CD4-positive, alpha-beta memory T cell (primary cell): ENCODE results near the gene MSRB3. TPM values are rescaled to one million over a fixed set of nuclear protein-coding genes. Genes with fewer than 3 reads are reported as not detected.
"Not testable (repeated sequence)": the region's sequence is repeated elsewhere in the genome, so short reads cannot be mapped to it uniquely, and the experiment has no call there.

ENCODE experiments used
- CTCF ChIA-PET: fragments of 350-600 bp; sonication (Branson Sonifier 250); formaldehyde crosslinking; loops from one replicate; lab custom pipeline; 2021; ENCODE audit warnings: inconsistent platforms; ENCODE audit not compliant: partially characterized antibody; lab: Charles Lee
- POLR2A ChIA-PET: fragments of 350-600 bp; sonication (Branson Sonifier 250); formaldehyde crosslinking; loops from one replicate; lab custom pipeline; 2021; ENCODE audit not compliant: partially characterized antibody; lab: Charles Lee
- DNase-seq, 5 donors: peaks; one replicate each; pipeline versions ENCODE4 v3.0.0 to v3.0.0-alpha.2; 2020 to 2022; ENCODE audit warnings: mixed read lengths in 1 of 5
- H3K27ac ChIP-seq: one replicate; pipeline ENCODE4 v1.7.0; 2013; ENCODE audit warnings: low read depth, low read length
- H3K27me3 ChIP-seq: 2 replicates; pipeline ENCODE4 v1.7.0; 2013; ENCODE audit warnings: mild to moderate bottlenecking, low read length, moderate library complexity; ENCODE audit not compliant: insufficient read depth
- H3K36me3 ChIP-seq: 2 replicates; pipeline ENCODE4 v1.7.0; 2013; ENCODE audit warnings: mild to moderate bottlenecking, low read length, moderate library complexity; ENCODE audit not compliant: insufficient read depth
- H3K4me1 ChIP-seq: 2 replicates; pipeline ENCODE4 v1.7.0; 2013; ENCODE audit warnings: mild to moderate bottlenecking, low read length, moderate library complexity; ENCODE audit not compliant: insufficient read depth
- H3K4me3 ChIP-seq, 2 donors: one replicate each; pipeline ENCODE4 v1.7.0; 2013; ENCODE audit warnings: low read length in 2 of 2, mild to moderate bottlenecking in 1 of 2
- H3K9me3 ChIP-seq, 2 donors: one replicate each; pipeline ENCODE4 v1.7.0; 2013; ENCODE audit warnings: low read length in 2 of 2, control low read depth in 1 of 2; ENCODE audit not compliant: control insufficient read depth in 1 of 2
- H3K27ac Mint-ChIP-seq, 7 donors: one replicate each; pipeline ENCODE4 v1.8.0; 2020 to 2021; ENCODE audit warnings: mixed read lengths in 7 of 7, mild to moderate bottlenecking in 6 of 7, inconsistent platforms in 3 of 7, moderate library complexity in 3 of 7
- H3K27me3 Mint-ChIP-seq, 2 donors: one replicate each; pipeline ENCODE4 v1.8.0; 2020 to 2021; ENCODE audit warnings: mixed read lengths in 2 of 2
- H3K36me3 Mint-ChIP-seq, 2 donors: one replicate each; pipeline ENCODE4 v1.8.0; 2020 to 2021; ENCODE audit warnings: mixed read lengths in 2 of 2, inconsistent platforms in 1 of 2, mild to moderate bottlenecking in 1 of 2
- H3K4me1 Mint-ChIP-seq, 4 donors: one replicate each; pipeline ENCODE4 v1.8.0; 2020 to 2021; ENCODE audit warnings: mixed read lengths in 4 of 4, mild to moderate bottlenecking in 1 of 4
- H3K4me3 Mint-ChIP-seq, 8 donors: one replicate each; pipeline ENCODE4 v1.8.0; 2020 to 2021; ENCODE audit warnings: mixed read lengths in 8 of 8, mild to moderate bottlenecking in 7 of 8, moderate library complexity in 6 of 8, inconsistent platforms in 3 of 8
- H3K9me3 Mint-ChIP-seq, 8 donors: one replicate each; pipeline ENCODE4 v1.8.0; 2020 to 2021; ENCODE audit warnings: mixed read lengths in 8 of 8, mild to moderate bottlenecking in 5 of 8, inconsistent platforms in 3 of 8, moderate library complexity in 1 of 8
- intact Hi-C: fragments of 100-400 bp; cut with micrococcal nuclease; formaldehyde crosslinking; loops from one replicate; pipeline ENCODE4 v1.15.1; 2023
- polyA plus RNA-seq, 2 donors: library from polyadenylated mRNA; unstranded; fragments of 300-500 nt; fragmentation: Illumina TruSeq; gene quantifications; one replicate each; pipeline ENCODE4 v1.2.3, GENCODE V29; 2021
- total RNA-seq, 2 experiments: library from RNA; stranded (reverse); gene quantifications; one replicate each; pipeline ENCODE4 v1.2.3, GENCODE V29; 2021

MSRB3 gene
- total and polyA plus RNA-seq, 4 experiments from 2014 or later: not detected

- Histone ChIP-seq H3K9me3 (no peaks in the 10 kb centered on the region), H3K36me3 (no peaks in the 10 kb centered on the region), H3K4me1 (no peaks in the 10 kb centered on the region), H3K27me3 (peaks cover 18% of the 10 kb centered on the region), H3K27ac (no peak overlapping the region), H3K4me3 (no peak overlapping the region)
- Mint-ChIP-seq H3K27ac (no peak overlapping the region), H3K9me3 (no peaks in the 10 kb centered on the region), H3K36me3 (no peaks in the 10 kb centered on the region), H3K4me3 (no peak overlapping the region), H3K27me3 (peaks cover 33% of the 10 kb centered on the region in 2 donors), H3K4me1 (peaks cover 0 to 4% (median 1%) of the 10 kb centered on the region in 4 donors)
- intact Hi-C loops: no loop called here
- no peak for DNase-seq
- ChIA-PET POLR2A (no interaction called here), CTCF (no interaction called here)
These were observed 2.9 kb upstream of the MSRB3 start for GRCh38 chr12:65275627-65276026.

- peaks cover 0 to 4% (median 1%) of the 10 kb centered on the region in 4 donors for H3K4me1 Mint-ChIP-seq
- H3K27me3 Mint-ChIP-seq: peaks cover 39 to 42% of the 10 kb centered on the region in 2 donors
- H3K4me1 ChIP-seq: no peaks in the 10 kb centered on the region
- H3K9me3 ChIP-seq: no peaks in the 10 kb centered on the region
- intact Hi-C loops: no loop called here
- no peak for DNase-seq
- no peaks in the 10 kb centered on the region for H3K36me3 ChIP-seq
- CTCF ChIA-PET: no interaction called here
- no peaks in the 10 kb centered on the region for H3K9me3 Mint-ChIP-seq
- no peaks in the 10 kb centered on the region for H3K36me3 Mint-ChIP-seq
- peaks cover 22% of the 10 kb centered on the region for H3K27me3 ChIP-seq
- no peak overlapping the region for H3K27ac ChIP-seq
- H3K4me3 Mint-ChIP-seq: no peak overlapping the region
- no peak overlapping the region for H3K27ac Mint-ChIP-seq
- H3K4me3 ChIP-seq: no peak overlapping the region
- POLR2A ChIA-PET: no interaction called here
These were observed 1.5 kb upstream of the MSRB3 start for GRCh38 chr12:65276916-65277530.

- Mint-ChIP-seq H3K4me3 (peak overlapping the region; percentile 50 to 77 (median 65)), H3K27me3 (peaks cover 40 to 46% of the 10 kb centered on the region in 2 donors), H3K36me3 (no peaks in the 10 kb centered on the region), H3K27ac (no peak overlapping the region), H3K9me3 (no peaks in the 10 kb centered on the region), H3K4me1 (peaks cover 0 to 4% (median 1%) of the 10 kb centered on the region in 4 donors)
- Histone ChIP-seq H3K27me3 (peaks cover 22% of the 10 kb centered on the region), H3K36me3 (no peaks in the 10 kb centered on the region), H3K27ac (no peak overlapping the region), H3K9me3 (no peaks in the 10 kb centered on the region), H3K4me3 (no peak overlapping the region), H3K4me1 (no peaks in the 10 kb centered on the region)
- ChIA-PET POLR2A (no interaction called here), CTCF (no interaction called here)
- intact Hi-C loops: no loop called here
- DNase-seq: no peak
These were observed 398 bp upstream of the MSRB3 start for GRCh38 chr12:65277994-65278575.

GRCh38 chr12:65279369-65280112 is 1.1 kb downstream of the MSRB3 start:
- Histone ChIP-seq H3K27me3 (peaks cover 22% of the 10 kb centered on the region), H3K9me3 (no peaks in the 10 kb centered on the region), H3K36me3 (no peaks in the 10 kb centered on the region), H3K4me1 (no peaks in the 10 kb centered on the region), H3K4me3 (peak overlapping the region in 1 of 2 donors; percentile 14), H3K27ac (no peak overlapping the region)
- POLR2A ChIA-PET: no interaction called here
- peak overlapping the region; percentile 19 to 81 (median 70) for H3K4me3 Mint-ChIP-seq
- intact Hi-C loops: no loop called here
- no peaks in the 10 kb centered on the region for H3K36me3 Mint-ChIP-seq
- H3K27me3 Mint-ChIP-seq: peaks cover 38 to 40% of the 10 kb centered on the region in 2 donors
- DNase-seq: no peak
- H3K27ac Mint-ChIP-seq: no peak overlapping the region
- CTCF ChIA-PET: no interaction called here
- H3K4me1 Mint-ChIP-seq: peaks cover 0 to 4% (median 1%) of the 10 kb centered on the region in 4 donors
- H3K9me3 Mint-ChIP-seq: no peaks in the 10 kb centered on the region

DNA sequence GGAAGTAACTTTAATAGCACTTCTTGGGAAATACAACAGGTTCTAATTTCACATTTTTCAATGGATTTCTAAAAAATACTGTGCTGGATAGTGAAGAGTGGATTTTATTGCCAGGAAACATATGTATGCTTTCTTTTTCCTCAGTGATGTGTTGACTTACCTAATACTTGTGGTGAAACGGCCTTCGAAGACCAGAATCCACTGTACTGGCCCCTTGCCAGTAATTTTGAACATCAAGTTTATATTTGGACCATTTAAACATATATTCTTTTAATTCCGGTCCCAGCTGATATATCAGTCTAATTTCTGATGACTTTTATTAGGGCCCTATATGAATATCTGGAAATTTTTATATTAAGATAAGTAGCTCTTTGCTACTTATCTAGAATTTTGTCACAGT is 1.8 kb downstream of the MSRB3 start:
- Mint-ChIP-seq H3K27ac (no peak overlapping the region), H3K27me3 (peaks cover 34 to 38% of the 10 kb centered on the region in 2 donors), H3K36me3 (no peaks in the 10 kb centered on the region), H3K4me1 (peaks cover 0 to 4% (median 1%) of the 10 kb centered on the region in 4 donors), H3K4me3 (peak overlapping the region in 1 of 8 donors; percentile 23), H3K9me3 (no peaks in the 10 kb centered on the region)
- Histone ChIP-seq H3K36me3 (no peaks in the 10 kb centered on the region), H3K4me3 (no peak overlapping the region), H3K9me3 (no peaks in the 10 kb centered on the region), H3K27me3 (peaks cover 18% of the 10 kb centered on the region), H3K27ac (no peak overlapping the region), H3K4me1 (no peaks in the 10 kb centered on the region)
- ChIA-PET POLR2A (no interaction called here), CTCF (no interaction called here)
- intact Hi-C loops: no loop called here
- DNase-seq: no peak

DNA sequence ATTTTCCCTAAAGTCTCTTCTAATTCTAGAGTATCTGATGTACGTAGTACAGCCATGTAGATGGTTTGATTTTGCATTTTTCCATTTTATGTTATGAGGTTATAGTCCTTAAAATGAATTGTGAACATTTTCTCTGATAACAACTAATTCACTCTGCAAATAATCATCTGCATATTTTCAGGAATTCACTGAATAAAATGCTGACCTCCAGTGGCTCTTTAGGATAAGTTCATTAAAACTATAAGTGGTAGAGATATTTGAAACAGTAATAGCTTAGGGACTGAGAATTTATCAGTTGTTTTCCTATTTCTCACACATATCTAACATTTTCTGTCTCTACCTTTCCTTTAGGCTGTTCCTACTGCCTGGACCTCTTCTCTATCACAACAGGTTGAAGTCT is 4.4 kb downstream of the MSRB3 start:
- H3K4me3 Mint-ChIP-seq: no peak overlapping the region
- CTCF ChIA-PET: no interaction called here

GRCh38 chr12:65285532-65285931 is 7.0 kb downstream of the MSRB3 start:
- intact Hi-C loops, H3K4me1 ChIP-seq, H3K9me3 ChIP-seq, H3K4me3 Mint-ChIP-seq, H3K27me3 ChIP-seq, POLR2A ChIA-PET, H3K4me3 ChIP-seq, H3K27ac Mint-ChIP-seq, H3K36me3 ChIP-seq, DNase-seq, H3K36me3 Mint-ChIP-seq, H3K27ac ChIP-seq, H3K9me3 Mint-ChIP-seq, H3K4me1 Mint-ChIP-seq, CTCF ChIA-PET: not testable (repeated sequence)
- peaks cover 22 to 24% of the 10 kb centered on the region in 2 donors for H3K27me3 Mint-ChIP-seq

More for the DNA sequence above, 4.4 kb downstream of the MSRB3 start:
- intact Hi-C loops: no loop called here
- Histone ChIP-seq H3K9me3 (no peaks in the 10 kb centered on the region), H3K4me1 (no peaks in the 10 kb centered on the region), H3K4me3 (no peak overlapping the region), H3K27ac (no peak overlapping the region), H3K27me3 (peaks cover 18% of the 10 kb centered on the region), H3K36me3 (no peaks in the 10 kb centered on the region)
- H3K4me1 Mint-ChIP-seq: peaks cover 0 to 4% (median 1%) of the 10 kb centered on the region in 4 donors
- no peaks in the 10 kb centered on the region for H3K36me3 Mint-ChIP-seq
- H3K27ac Mint-ChIP-seq: no peak overlapping the region
- DNase-seq: no peak
- H3K9me3 Mint-ChIP-seq: no peaks in the 10 kb centered on the region
- peaks cover 31 to 32% of the 10 kb centered on the region in 2 donors for H3K27me3 Mint-ChIP-seq
- POLR2A ChIA-PET: no interaction called here
